ENCODE data around the gene RTF2.

GRCh38 chr20:56566621-56567020 is 98.2 kb downstream of the RTF2 start:
- no peak for TF ChIP-seq CTCF (optimal IDR thresholded peaks at IDR 0.05 in 1 of 3, IDR thresholded peaks at IDR 0.05 in 1 of 3, conservative IDR thresholded peaks at IDR 0.05 in 1 of 3; ENCODE audit: extremely low read depth in 1 of 3, insufficient read depth in 2 of 3, low read length in 3 of 3)
- TF ChIP-seq EZH2 (IDR thresholded peaks at IDR 0.05; ENCODE audit: low read length) = no peak
